Measurements from ENCODE around the gene GABRG3. TPM values are rescaled to one million over a fixed set of nuclear protein-coding genes. Genes with fewer than 3 reads are reported as not detected.

GABRG3 gene
- total RNA-seq, 1 donor from 2014 or later, result not detected

DNA sequence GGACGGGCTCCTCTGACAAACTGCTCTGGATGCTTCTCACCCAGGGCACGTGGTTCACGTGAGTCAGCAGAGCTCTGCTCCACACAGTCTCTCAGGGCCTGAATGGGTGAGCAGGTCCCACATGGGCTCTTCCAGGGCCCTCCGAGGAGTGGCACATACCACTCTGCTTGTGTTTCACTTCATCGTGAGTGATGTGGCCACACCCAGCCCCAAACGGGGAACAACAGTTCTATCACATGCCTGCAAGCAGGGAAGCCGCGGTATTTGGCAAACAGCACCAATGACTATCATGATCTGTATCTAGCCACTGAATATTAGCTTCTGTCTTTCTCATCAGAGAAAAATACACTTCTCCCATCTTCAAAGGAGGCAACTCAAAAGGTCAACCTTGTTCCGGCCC is 352.8 kb downstream of the GABRG3 start:
- Histone ChIP-seq H3K27ac (no peak overlapping the region), H3K4me3 (no peak overlapping the region), H3K27me3 (no peaks in the 10 kb centered on the region), H3K36me3 (no peaks in the 10 kb centered on the region), H3K4me1 (no peaks in the 10 kb centered on the region), H3K9me3 (no peaks in the 10 kb centered on the region)
- TF ChIP-seq POLR2A (IDR thresholded peaks at IDR 0.05) (no peak), POLR2AphosphoS5 (IDR thresholded peaks at IDR 0.05; ENCODE audit: insufficient read depth in 1 of 2, low read depth in 1 of 2) (no peak)
- TF ChIP-seq, protein P1, sequence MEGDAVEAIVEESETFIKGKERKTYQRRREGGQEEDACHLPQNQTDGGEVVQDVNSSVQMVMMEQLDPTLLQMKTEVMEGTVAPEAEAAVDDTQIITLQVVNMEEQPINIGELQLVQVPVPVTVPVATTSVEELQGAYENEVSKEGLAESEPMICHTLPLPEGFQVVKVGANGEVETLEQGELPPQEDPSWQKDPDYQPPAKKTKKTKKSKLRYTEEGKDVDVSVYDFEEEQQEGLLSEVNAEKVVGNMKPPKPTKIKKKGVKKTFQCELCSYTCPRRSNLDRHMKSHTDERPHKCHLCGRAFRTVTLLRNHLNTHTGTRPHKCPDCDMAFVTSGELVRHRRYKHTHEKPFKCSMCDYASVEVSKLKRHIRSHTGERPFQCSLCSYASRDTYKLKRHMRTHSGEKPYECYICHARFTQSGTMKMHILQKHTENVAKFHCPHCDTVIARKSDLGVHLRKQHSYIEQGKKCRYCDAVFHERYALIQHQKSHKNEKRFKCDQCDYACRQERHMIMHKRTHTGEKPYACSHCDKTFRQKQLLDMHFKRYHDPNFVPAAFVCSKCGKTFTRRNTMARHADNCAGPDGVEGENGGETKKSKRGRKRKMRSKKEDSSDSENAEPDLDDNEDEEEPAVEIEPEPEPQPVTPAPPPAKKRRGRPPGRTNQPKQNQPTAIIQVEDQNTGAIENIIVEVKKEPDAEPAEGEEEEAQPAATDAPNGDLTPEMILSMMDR (IDR thresholded peaks at IDR 0.05), result no peak
- DNase-seq (ENCODE audit: extremely low spot score in 2 of 2), result no peak
- intact Hi-C loops (cut with DNase I), result no loop called here

DNA sequence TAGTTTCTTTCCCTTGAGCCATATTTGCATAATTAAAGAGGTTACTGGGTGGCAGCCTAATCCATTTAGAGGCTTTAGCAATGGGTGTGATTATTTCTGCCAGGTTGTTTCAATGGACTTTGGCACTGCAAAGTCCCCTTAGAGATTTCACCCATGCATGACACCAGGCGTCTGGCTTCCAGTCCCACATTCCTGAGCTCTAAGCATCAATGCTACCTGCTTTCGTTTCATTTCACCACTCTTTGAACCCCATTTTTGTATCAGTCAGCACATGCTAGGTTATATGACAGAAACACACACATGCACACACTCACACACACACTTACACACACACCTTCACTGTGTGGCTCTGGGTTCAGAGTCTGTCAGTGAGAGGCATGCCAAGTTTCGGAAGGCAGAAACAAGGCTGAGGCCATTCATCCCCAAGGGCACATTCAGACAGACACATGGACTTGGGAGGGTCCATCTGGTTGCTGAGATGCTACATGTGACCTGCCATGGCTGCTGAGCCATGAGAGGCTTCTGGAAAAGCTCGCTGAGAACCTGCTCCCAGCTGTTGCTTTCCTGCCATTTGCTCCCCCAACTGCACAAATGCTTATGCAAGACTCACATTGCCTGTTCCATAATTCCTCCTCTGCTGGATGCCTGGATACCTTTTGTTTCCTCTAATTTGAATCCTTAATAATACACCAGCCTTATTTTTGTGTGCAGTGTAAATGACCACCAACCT is 354.1 kb downstream of the GABRG3 start:
- no peaks in the 10 kb centered on the region for H3K36me3 ChIP-seq
- no peak overlapping the region for H3K4me3 ChIP-seq
- TF ChIP-seq, protein P1 (IDR thresholded peaks at IDR 0.05), result no peak
- no peak for TF ChIP-seq POLR2A (IDR thresholded peaks at IDR 0.05)
- no peak for TF ChIP-seq POLR2AphosphoS5 (IDR thresholded peaks at IDR 0.05; ENCODE audit: insufficient read depth in 1 of 2, low read depth in 1 of 2)
- no peaks in the 10 kb centered on the region for H3K4me1 ChIP-seq
- no peak overlapping the region for H3K27ac ChIP-seq
- no peak for DNase-seq (ENCODE audit: extremely low spot score in 2 of 2)
- H3K27me3 ChIP-seq, result no peaks in the 10 kb centered on the region
- H3K9me3 ChIP-seq, result no peaks in the 10 kb centered on the region
- intact Hi-C loops (cut with DNase I), result no loop called here

DNA sequence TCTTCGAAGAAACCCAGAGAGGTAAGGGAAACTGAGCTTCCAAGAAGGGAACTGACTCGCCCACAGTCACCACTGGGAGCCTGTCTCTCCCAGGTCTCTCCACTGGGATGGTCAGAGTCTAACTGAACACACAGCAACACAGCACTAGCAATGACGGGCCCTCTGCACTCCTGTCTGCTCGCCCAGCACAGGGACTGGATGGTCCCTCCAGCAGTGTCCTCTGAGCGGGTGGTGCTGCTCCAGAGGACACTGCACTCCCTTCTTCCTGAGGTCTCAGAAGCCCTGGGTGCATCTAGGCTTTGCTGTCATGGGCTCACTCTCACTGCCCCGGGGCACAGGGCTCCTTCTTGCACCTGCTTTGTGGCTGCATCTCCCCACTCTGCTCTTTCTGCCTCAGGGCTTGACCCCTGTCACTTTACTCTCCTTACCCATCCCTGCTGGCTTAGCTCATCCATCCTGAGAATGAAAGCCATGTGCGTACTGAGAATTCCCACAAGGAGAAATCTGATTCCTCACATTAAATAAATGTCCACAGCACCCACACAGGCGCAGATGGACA is 356.6 kb downstream of the GABRG3 start:
- intact Hi-C loops (cut with DNase I), result no loop called here
- Histone ChIP-seq H3K27me3 (no peaks in the 10 kb centered on the region), H3K4me1 (no peaks in the 10 kb centered on the region), H3K27ac (no peak overlapping the region), H3K9me3 (no peaks in the 10 kb centered on the region), H3K4me3 (no peak overlapping the region), H3K36me3 (no peaks in the 10 kb centered on the region)
- DNase-seq (ENCODE audit: extremely low spot score in 2 of 2), result no peak
- TF ChIP-seq POLR2A (IDR thresholded peaks at IDR 0.05) (no peak), POLR2AphosphoS5 (IDR thresholded peaks at IDR 0.05; ENCODE audit: insufficient read depth in 1 of 2, low read depth in 1 of 2) (no peak)
- TF ChIP-seq, protein P1 (IDR thresholded peaks at IDR 0.05), result no peak

DNA sequence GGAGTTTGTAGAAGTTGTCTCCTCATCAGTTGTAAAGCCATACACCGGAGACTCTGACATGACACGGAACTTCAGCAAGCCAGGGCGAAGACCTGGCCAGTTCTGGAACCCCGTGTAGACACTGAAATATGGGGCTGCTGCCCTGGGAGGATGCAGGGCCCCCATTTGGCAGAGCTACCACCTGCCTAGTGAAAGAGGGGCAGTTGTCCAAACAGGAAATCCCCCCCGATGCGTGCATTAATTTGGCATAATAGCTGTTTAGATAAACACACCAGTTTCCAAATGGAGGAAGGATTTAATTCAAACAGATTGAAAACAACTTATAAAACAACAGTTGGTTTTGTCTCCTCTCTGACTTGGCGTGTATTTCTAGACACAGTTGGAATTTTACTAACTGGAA is 357.2 kb downstream of the GABRG3 start:
- no peak for TF ChIP-seq POLR2A (IDR thresholded peaks at IDR 0.05)
- TF ChIP-seq, protein P1 (IDR thresholded peaks at IDR 0.05), result no peak
- no peak for TF ChIP-seq POLR2AphosphoS5 (IDR thresholded peaks at IDR 0.05; ENCODE audit: insufficient read depth in 1 of 2, low read depth in 1 of 2)
- H3K27me3 ChIP-seq, result no peaks in the 10 kb centered on the region
- no peak for DNase-seq (ENCODE audit: extremely low spot score in 2 of 2)

DNA sequence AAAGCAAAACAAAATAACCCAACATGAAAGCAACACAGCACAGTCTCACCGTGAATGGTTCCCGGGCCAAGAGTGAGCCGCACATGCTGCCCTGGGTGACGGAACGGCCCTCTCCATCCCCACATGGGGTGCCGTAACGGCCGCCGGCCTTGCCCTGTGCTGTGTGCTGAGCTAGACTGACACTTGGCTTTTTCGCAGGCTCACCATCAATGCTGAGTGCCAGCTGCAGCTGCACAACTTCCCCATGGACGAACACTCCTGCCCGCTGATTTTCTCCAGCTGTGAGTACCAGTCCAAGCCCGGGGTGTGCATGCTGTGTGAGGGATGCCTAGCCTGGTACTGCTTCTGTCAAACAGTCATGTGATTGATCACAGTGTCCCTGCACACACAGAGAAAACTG is 357.6 kb downstream of the GABRG3 start:
- Histone ChIP-seq H3K9me3 (no peaks in the 10 kb centered on the region), H3K27me3 (no peaks in the 10 kb centered on the region), H3K4me3 (no peak overlapping the region), H3K27ac (no peak overlapping the region), H3K4me1 (no peaks in the 10 kb centered on the region), H3K36me3 (no peaks in the 10 kb centered on the region)
- no peak for TF ChIP-seq POLR2A (IDR thresholded peaks at IDR 0.05)
- TF ChIP-seq, protein P1 (IDR thresholded peaks at IDR 0.05), result no peak
- TF ChIP-seq POLR2AphosphoS5 (IDR thresholded peaks at IDR 0.05; ENCODE audit: insufficient read depth in 1 of 2, low read depth in 1 of 2), result no peak
- no peak for DNase-seq (ENCODE audit: extremely low spot score in 2 of 2)
- intact Hi-C loops (cut with DNase I), result no loop called here

More for the DNA sequence above, 357.2 kb downstream of the GABRG3 start:
- H3K27ac ChIP-seq, result no peak overlapping the region
- no peaks in the 10 kb centered on the region for H3K4me1 ChIP-seq
- intact Hi-C loops (cut with DNase I), result no loop called here
- no peak overlapping the region for H3K4me3 ChIP-seq
- H3K36me3 ChIP-seq, result no peaks in the 10 kb centered on the region
- no peaks in the 10 kb centered on the region for H3K9me3 ChIP-seq

Data from vagina (tissue), 2 donors.